T-helper 1 cell treated with Interleukin-12 subunit alpha and Interleukin-12 subunit beta and Interleukin-4 antibody, amounts not matched to agents 30 ng/mL and 1 ng/mL, for 36 hours (primary cell): ENCODE results near the gene ARMC5. TPM values are rescaled to one million over a fixed set of nuclear protein-coding genes. Genes with fewer than 3 reads are reported as not detected.

Experiments
- intact Hi-C: fragments of 100-400 bp; cut with micrococcal nuclease; formaldehyde crosslinking; loops from one replicate; pipeline ENCODE4 v1.15.1; 2024
- total RNA-seq: library from RNA; stranded (reverse); gene quantifications from 2 replicates; pipeline ENCODE4 v1.2.3, GENCODE V29; 2022

The ARMC5 gene
- total RNA-seq, 1 donor from 2014 or later, result 15.2 TPM

DNA sequence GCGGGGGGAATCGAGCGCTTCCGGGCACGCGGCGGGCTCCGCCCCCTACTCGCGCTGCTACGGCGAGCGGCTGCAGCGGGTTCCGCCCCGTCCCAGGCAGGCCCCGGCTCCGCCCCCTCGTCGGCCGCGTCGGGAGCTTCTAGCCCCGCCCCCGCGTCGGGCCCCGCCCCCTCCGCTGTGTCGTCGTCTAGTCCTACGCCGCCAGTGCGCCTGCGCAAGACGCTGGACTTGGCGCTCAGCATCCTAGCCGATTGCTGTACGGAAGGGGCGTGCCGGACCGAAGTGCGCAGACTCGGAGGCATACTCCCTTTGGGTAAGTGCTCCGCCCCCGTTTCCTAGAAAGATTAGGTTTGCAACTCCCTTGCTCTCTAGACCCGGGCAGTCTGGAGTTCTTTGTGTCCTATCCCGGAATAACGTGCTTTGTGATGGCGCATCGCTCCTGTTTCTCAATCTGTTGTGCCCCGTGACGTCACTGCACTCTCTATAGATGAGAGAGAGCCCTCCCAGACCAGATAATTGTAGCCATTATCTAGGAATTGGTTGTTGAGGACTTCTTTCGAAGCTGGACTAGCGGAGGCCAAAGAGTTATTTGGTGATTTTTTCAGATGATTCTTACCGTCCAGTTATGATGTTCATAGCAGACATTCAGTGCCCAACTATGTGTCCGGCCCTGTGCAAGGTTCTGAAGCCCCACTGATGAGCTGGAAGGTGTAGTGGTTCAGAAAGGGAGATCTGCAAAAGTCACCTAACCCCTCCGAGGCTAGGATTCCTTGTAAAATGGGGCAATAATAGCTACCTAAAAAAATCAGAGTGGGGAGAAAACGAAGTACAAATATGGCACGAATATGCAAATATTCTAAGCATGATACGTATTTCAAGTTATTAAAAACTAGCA lies 633 bp downstream of the ARMC5 start:
- intact Hi-C loops, result loop anchor here (1.0 to 5.0 kb wide), 22 partner anchors 17 to 802 kb away; partner anchors contain the start of genes BCKDK, FBRS, FBXL19 and FUS

DNA sequence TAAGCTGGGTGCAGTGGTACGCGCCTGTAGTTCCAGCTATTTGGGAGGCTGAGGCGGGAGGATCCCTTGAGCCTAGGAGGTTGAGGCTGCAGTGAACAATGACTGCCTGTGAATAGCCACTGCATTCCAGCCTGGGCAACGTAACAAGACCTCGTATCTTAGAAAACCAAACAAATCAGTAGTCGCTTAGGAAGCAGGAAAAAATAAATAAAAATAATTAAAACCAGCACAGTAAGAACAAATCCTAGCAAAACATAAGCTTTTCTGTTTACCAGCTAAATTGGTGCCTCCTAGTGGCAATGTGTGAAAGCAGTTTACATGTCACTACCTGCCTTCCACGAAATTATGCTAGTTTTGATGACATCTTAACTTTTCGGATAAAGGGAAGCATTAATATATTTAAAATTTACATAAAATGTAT lies 1.3 kb downstream of the ARMC5 start:
- intact Hi-C loops, result loop anchor here (1.0 kb wide), 2 partner anchors 235 to 409 kb away; no protein-coding TSS in a partner anchor

DNA sequence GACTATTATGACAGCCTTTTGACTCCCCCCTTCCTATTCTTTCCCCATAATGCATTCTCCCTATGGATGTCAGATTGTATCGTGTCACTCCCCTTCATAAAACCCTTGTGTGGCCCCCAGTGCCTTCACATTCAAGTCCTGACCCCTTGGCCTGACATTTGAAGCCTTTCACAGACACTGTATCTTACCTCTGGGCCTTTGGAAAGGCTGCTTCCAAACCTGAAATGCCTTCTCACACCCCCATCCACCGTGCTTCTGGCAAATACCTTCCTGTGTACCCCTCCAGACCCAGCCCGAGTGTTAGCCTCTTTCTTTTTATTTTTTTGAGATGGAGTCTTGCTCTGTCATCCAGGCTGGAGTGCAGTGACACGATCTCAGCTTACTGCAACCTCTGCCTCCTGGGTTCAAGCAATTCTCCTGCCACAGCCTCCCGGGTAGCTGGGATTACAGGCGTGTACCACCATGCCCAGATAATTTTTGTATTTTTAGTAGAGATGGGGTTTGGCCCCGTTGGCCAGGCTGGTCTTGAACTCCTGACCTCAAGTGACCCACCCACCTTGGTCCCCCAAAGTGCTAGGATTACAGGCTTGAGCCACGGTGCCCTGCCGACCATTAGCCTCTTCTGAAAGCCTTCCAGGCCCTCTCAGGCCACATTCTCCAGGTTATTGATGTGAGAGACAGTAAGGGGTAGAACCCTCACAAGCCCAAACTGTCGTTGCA lies 2.1 kb downstream of the ARMC5 start:
- intact Hi-C loops, result no loop called here

DNA sequence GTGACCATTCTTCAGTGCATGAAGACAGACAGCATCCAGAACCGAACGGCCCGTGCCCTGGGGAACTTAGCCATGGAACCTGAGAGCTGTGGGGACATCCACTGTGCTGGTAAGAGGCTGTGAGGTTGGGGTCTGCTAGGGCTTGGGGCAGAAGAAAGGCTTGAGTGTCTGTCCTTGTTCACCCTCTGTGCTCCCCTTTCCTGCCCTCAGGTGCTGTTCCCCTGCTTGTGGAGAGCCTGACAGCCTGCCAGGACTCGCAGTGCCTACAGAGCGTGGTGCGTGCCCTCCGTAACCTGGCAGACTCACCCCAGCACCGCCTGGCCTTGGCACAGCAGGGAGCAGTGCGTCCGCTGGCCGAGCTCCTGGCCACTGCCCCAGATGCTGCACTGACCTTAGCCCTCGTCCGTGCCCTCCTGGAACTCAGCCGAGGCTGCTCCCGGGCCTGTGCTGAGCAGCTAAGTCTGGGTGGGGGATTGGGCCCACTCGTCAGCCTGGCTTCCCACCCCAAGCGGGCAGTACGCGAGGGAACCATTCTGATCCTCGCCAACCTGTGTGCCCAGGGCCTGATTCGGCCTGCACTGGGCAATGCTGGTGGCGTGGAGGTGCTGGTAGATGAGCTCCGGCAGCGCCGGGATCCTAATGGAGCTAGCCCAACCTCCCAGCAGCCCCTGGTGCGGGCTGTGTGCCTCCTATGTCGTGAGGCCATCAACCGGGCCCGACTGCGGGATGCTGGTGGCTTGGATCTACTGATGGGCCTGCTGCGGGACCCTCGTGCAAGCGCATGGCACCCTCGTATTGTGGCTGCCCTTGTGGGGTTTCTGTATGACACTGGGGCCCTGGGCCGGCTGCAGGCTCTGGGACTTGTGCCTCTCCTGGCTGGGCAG lies 2.9 kb downstream of the ARMC5 start:
- intact Hi-C loops, result no loop called here

DNA sequence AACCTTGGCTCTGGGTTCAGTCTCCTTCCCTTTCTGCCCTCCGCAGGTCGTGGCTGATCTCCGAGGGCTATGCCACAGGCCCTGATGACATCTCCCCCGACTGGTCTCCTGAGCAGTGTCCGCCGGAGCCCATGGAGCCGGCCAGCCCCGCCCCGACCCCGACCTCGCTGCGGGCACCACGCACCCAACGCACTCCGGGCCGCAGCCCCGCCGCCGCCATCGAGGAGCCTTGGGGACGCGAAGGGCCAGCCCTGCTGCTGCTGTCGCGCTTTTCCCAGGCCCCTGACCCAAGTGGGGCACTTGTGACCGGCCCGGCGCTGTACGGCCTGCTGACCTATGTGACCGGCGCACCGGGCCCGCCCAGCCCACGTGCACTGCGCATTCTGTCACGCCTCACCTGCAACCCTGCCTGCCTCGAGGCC lies 5.1 kb downstream of the ARMC5 start:
- intact Hi-C loops, result no loop called here

DNA sequence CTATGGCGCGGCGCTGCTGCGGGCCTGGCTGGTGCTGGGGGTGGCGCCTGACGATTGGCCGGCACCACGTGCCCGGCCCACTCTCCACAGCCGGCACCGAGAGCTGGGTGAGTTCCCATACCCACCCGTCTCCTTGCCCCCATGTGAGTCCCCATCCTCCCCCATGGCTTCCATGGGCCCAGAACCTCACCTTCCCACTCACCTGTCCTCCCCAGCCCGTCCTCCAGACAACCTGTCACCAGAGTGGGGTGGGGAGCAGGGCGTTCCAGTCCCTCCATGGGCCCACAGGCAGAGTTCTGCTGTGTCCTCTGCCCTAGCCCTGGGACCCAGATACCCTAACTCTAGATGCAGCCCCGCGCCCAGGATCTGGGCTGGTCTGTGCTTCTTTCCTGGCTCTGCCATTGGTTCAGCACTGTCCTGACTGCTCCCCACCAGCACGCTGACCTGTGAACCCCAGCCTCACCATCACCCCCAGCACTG lies 5.5 kb downstream of the ARMC5 start:
- intact Hi-C loops, result no loop called here

DNA sequence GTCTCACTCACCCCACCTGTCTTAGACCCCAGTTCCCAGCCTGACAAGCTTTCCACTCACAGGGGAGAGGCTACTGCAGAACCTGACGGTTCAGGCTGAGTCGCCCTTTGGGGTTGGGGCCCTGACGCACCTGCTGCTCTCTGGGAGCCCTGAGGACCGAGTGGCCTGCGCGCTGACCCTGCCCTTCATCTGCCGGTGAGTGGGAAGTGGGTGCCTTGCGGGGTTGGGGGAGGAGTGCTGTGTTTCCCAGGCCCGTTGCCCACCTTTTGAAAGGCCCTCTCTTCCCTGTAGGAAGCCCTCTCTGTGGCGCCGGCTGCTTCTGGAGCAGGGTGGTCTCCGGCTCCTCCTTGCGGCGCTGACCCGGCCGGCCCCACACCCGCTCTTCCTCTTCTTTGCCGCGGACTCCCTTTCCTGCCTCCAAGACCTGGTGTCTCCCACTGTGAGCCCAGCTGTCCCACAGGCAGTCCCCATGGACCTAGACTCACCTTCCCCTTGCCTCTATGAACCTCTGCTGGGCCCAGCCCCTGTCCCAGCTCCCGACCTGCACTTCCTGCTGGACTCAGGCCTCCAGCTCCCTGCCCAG lies 6.6 kb downstream of the ARMC5 start:
- intact Hi-C loops, result no loop called here

DNA sequence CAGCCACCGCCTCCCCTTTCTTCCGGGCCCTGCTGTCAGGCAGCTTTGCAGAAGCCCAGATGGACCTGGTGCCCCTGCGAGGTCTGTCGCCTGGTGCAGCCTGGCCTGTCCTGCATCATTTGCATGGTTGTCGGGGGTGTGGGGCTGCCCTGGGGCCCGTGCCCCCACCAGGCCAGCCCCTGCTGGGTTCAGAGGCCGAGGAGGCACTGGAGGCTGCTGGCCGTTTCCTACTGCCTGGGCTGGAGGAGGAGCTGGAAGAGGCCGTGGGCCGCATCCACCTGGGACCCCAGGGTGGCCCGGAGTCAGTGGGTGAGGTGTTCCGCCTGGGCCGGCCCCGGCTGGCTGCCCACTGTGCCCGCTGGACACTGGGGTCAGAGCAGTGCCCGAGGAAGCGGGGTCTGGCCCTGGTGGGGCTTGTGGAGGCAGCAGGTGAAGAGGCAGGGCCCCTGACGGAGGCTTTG lies 7.1 kb downstream of the ARMC5 start:
- intact Hi-C loops, result no loop called here

DNA sequence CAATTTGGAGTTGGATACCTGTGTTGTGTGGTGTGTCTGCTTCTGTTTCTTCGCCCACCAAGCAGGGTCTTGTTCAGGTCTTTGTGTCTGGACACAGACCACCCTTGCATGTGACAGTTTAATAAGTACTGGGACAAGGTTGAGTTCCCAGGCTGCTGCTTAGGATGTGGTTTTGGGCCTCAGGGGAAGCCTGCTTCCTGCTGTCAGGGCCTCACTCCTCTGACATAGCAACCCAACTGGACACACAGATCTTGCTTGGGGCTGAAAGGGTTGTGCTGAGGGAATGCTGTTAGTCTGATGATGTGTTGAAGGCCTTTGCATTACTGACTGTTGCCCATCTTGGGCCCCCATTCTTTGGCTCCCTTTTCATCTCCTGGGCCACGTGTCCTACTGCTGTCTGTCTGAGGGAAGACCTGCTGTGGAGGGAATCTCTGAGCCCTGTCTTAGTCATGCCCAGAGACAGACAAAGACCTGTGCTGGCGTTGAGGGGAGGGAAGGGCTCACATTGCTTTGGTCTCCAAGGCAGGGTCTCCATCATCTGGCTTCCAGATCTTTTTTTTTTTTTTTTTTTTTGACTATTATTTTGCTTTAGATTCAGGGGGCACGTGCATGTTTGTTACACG lies 8.0 kb downstream of the ARMC5 start:
- intact Hi-C loops, result no loop called here

DNA sequence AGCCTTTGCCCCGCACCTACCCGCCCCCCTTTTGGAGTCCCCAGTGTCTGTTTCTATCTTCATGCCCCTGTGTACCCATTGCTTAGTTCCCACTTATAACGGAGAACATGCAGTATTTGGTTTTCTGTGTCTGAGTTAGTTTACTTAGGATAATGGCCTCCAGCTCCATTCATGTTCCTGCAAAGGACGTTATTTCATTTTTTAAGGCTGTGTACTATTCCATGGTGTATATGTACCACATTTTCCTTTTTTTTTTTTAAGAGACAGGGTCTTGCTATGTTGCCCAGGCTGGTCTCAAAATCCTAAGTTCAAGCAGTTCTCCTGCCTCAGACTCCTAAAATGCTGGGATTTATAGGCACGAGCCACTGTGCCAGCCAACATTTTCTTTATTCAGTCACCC lies 8.6 kb downstream of the ARMC5 start:
- intact Hi-C loops, result no loop called here

DNA sequence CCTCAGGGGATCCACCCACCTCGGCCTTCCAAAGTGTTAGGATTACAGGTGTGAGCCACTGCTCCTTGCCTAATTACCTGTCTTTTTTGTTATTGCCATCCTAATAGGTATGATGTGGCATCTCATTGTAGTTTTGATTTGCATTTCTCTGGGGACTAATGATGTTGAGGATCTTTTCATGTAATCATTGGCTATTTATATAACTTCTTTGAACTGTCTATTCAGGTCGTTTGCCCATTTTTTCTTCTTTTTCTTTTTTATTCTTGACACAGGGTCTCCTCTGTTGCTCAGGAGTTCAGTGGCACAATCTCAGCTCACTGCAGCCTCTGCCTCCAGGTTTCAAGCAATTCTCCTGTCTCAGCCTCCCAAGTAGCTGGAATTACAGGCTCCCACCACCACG lies 11.3 kb downstream of the ARMC5 start:
- intact Hi-C loops, result no loop called here

DNA sequence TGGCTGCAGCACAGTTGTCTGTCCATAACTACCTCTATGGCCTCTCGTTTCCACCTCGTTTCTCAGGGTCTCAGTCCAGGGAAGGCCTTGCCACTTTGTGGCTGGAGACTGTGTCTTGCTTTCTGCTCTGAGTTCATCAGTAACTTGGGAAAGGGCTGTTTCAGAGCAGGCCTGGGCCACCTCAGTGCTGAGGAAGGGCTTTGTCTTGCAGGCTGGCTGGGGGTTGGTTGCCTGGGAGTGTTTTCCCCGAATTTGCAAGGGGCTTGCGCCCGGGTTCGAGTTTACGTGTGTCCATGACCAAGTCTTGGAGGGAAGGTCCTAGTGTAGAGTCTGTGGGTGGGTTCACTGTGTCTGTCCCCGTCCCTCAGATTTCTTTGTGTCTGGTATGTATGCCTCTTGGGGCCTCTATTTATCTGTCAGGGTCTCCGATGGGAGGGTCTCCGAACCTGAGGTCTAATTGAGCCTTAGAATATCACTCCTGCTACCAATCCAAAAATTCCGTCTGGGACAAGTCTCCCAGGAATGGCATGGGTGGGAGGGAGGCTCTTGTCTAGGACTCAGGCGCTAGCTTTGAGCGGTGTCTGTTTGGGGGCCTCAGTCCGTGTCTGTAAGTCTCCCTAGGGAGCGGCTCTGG lies 12.1 kb downstream of the ARMC5 start:
- intact Hi-C loops, result no loop called here

DNA sequence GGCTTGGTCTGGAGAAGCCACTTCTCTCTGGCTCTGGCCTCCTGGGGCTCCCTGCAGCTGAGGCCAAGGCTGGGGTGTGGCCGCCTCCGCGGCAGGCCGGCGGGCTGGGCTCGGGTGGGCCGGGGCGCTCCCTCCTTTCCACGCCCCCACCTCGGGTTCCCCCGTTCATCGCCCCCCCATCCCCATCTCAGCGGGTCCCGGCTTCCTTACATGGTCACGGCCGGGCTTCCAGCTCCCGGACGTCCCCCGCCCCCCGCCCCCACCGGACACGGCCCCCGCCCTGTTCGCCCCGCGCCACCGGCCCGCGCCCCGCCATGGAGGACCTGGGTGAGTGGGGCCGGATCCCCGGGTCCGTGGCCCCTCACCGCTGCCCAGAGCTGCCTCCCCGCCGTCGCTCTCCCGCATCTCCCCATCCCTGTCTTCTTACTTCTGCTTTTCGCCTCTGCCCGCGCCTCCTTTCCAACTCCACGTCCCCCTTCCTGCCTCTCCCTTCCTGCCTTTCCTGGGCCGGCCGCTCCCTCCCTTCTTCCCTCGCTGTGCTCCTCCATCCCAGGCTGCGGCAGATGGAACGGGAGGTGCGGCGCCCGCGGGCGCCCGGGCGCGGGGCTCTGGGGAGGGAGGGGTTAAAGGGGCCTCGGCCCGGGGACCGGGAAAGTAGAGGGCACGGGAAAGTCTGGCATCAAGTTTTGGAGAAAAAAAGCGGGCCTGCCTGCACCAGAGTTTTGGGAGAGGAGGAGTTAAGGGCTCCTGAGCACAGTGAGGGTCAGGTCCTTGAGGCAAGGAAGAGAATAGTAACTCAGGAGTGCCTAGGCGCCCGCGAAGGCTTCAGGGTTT lies 12.8 kb downstream of the ARMC5 start, which contains the start of gene TGFB1I1:
Gene TGFB1I1 (plus strand): TSS at position 278 of the 834 bp plus-strand sequence. CDS start 37 bp downstream, at position 315.
- intact Hi-C loops, result no loop called here

DNA sequence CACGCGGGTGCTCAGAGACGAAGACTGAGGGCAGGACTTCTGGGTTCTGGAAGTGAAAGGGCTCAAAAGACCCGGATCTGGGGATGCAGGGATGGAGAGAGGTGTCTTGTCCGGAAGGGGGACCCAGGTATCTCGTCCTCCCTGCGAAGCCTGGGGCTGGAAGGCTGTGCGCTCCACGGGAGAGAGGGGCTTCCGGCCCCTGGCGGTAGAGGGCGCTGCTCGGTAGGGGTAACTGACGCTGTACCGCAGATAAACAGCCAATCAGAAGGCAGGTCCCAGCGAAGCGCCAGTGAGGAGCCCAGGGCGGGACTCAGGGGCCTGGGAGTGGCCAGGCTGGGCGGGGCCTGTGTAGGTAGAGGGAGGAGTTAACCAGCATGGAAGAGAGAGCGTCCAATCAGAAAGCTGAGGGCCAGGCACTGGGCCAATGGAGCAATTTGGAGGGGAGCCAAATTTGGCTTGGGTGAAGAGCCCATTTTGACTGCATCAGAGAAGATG lies 13.5 kb downstream of the ARMC5 start:
- intact Hi-C loops, result no loop called here

DNA sequence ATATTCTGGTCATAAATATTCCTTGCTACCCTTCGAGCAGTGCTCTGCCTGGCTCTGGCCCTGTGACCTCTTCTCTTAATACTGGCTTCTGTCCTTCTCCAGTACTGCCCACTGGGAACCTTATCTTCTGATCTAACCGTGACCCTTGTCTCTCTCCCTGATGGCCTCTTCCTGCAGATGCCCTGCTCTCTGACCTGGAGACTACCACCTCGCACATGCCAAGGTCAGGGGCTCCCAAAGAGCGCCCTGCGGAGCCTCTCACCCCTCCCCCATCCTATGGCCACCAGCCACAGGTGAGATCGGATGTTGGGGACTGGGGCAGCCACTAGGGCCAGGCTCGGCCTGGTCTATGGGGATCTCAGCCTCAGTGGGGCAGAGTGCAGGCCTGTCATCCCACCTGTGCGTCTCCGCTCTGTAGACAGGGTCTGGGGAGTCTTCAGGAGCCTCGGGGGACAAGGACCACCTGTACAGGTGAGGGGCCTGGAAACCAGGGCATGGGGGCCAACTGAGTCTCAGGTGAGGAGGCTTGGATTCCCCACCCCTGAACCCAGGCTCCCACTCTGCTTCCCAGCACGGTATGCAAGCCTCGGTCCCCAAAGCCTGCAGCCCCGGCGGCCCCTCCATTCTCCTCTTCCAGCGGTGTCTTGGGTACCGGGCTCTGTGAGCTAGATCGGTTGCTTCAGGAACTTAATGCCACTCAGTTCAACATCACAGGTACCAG lies 14.1 kb downstream of the ARMC5 start:
- intact Hi-C loops, result no loop called here

DNA sequence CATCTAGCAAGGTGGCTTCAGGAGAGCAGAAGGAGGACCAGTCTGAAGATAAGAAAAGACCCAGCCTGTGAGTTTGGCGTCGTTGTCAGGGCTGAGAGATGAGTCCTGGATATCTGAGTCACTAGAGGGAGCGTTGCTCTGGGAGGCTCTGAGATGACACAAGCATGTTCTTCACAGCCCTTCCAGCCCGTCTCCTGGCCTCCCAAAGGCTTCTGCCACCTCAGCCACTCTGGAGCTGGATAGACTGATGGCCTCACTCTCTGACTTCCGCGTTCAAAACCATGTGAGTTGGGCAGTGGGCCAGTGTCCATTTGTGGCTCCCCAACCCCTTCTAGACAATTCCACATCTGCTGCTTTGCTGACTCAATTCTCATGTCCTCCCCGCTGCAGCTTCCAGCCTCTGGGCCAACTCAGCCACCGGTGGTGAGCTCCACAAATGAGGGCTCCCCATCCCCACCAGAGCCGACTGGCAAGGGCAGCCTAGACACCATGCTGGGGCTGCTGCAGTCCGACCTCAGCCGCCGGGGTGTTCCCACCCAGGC lies 14.9 kb downstream of the ARMC5 start:
- intact Hi-C loops, result no loop called here
